HG03439 (cell line): ENCODE results near the gene ANO9.
"Not testable (repeated sequence)": the region's sequence is repeated elsewhere in the genome, so short reads cannot be mapped to it uniquely, and the experiment has no call there.

Experiments
- ATAC-seq: cut with Tn5 transposase; IDR thresholded peaks from one replicate; pipeline ENCODE4 v1.9.1; 2021; ENCODE audit warnings: mild to moderate bottlenecking, moderate library complexity; ENCODE audit not compliant: unreplicated experiment

Gene ANO9

DNA sequence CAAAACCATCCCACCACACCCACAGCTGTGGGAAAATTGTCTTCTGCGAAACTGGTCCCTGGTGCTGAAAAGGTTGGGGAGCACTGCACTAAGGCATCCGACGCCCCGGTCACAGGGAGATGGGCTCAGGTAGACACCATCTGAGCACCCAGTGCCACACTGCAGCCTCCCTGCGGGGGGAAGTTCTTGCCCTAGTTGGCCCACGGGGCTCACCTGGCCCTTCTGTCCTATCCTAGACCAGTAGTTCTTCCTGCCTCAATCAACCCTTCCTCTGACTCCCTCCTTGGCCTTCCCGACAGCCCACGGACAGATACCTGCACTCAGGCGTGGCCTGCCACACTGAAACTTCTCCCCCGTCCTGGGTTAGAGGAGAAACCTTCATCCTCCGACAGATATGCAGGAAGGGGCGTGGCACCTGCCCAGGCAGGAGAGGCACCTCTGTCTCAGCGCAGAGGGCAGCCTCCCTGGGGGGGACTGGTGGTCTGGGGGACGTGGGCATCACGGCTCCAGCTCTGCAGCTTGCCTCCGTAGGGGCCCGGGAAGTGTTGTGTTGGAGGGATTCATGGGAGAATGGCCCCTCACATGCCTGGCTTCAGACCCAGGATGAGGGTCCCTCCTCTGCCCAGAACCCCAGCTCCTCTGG, 4.5 kb downstream of the ANO9 start:
- ATAC-seq: no peak

DNA sequence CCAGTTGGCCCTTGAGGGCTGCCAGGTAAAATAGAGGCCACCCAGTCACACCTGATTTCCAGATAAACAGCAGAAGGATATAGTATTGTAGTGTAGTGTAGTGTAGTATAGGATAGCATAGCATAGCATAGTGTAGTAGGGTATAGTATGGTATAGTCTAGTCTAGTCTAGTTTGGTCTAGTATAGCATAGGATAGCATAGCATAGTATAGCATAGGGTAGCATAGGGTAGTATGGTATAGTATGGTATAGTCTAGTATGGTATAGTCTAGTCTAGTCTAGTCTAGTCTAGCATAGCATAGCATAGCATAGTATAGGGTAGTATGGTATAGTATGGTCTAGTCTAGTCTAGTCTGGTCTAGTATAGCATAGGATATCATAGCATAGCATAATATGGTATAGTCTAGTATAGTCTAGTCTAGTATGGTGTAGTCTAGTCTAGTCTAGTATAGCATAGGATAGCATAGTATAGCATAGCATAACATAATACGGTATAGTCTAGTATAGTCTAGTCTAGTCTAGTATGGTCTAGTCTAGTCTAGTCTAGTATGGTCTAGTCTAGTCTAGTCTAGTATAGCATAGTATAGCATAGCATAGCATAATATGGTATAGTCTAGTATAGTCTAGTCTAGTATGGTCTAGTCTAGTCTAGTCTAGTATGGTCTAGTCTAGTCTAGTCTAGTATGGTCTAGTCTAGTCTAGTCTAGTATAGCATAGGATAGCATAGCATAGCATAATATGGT, 6.6 kb downstream of the ANO9 start:
- ATAC-seq: not testable (repeated sequence)

- ATAC-seq: no peak
These were observed 7.3 kb downstream of the ANO9 start for GRCh38 chr11:434496-434895.

- ATAC-seq: no peak
These were observed 8.2 kb downstream of the ANO9 start for GRCh38 chr11:433641-434040.

DNA sequence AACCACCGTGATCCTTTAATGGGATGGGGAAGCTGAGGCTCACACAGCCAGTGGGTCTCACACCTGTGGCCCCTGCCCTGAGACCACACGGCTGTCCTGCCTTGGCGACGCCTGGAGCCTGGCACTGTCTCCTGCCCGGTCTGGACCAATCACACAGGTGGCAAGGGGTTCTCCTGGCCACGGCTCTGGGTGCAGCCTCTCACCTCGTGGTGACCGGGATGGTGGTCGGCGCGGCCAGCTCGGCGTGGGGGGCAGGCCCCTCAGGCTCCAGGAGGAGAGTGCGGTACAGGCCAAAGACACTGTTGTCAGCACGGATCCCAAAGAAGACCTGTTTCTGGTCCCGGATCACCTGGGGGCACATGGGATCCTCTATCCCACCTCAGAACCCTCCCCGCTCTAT, 8.7 kb downstream of the ANO9 start:
- ATAC-seq: no peak

- no peak for ATAC-seq
These were observed 9.2 kb downstream of the ANO9 start for GRCh38 chr11:432501-433100.

GRCh38 chr11:431921-432320, 9.9 kb downstream of the ANO9 start:
- ATAC-seq: no peak

GRCh38 chr11:429931-430456, 11.8 kb downstream of the ANO9 start:
- no peak for ATAC-seq

- no peak for ATAC-seq
These were observed 12.4 kb downstream of the ANO9 start for GRCh38 chr11:429391-429790.

GRCh38 chr11:428295-428694, 13.5 kb downstream of the ANO9 start:
- no peak for ATAC-seq

- no peak for ATAC-seq
These were observed 15.0 kb downstream of the ANO9 start for GRCh38 chr11:426851-427250.

- ATAC-seq: no peak
These were observed 16.5 kb downstream of the ANO9 start for GRCh38 chr11:425301-425700.

GRCh38 chr11:424766-425165, 17.0 kb downstream of the ANO9 start:
- not testable (repeated sequence) for ATAC-seq

GRCh38 chr11:424232-424631, 17.6 kb downstream of the ANO9 start:
- ATAC-seq: no peak

DNA sequence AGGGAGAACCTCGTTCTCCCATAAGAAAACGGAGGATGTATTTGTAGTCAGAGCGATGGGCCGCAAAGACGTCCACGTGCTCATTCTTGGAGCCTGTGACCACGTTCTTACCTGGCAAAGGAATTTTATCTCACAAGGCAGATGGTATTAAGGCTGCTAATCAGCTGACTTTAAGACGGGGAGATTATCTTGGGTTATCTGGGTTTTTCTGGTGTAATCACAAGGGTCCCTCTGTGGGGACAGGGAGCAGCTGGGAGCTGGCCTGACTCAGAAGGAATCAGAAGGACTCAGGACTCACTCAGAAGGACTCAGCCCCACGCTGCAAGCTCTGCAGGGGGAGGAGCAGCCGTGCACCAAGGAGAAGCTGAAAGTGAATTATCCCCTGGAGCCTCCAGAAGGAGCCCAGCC, 19.6 kb downstream of the ANO9 start:
- ATAC-seq: no peak

DNA sequence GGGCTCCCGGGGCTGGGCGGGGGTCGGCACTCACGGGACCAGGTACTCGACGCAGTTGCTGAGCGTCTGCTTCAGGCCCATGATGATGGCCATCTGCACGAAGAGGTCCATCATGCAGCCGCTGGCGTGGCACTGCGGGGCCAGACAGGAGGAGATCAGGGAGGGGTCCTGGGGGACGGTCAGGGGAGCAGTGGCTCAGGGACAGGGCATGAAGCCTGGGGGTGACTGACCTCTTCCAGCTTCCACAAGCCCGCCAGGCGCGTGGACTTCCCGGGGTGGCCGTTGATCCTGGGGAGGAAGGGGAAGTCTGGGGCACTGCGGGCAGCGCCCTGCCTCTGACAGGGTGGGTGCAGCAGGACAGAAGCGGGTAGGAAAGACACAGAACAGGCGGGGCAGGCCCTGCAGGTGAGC, 20.9 kb downstream of the ANO9 start:
- no peak for ATAC-seq

DNA sequence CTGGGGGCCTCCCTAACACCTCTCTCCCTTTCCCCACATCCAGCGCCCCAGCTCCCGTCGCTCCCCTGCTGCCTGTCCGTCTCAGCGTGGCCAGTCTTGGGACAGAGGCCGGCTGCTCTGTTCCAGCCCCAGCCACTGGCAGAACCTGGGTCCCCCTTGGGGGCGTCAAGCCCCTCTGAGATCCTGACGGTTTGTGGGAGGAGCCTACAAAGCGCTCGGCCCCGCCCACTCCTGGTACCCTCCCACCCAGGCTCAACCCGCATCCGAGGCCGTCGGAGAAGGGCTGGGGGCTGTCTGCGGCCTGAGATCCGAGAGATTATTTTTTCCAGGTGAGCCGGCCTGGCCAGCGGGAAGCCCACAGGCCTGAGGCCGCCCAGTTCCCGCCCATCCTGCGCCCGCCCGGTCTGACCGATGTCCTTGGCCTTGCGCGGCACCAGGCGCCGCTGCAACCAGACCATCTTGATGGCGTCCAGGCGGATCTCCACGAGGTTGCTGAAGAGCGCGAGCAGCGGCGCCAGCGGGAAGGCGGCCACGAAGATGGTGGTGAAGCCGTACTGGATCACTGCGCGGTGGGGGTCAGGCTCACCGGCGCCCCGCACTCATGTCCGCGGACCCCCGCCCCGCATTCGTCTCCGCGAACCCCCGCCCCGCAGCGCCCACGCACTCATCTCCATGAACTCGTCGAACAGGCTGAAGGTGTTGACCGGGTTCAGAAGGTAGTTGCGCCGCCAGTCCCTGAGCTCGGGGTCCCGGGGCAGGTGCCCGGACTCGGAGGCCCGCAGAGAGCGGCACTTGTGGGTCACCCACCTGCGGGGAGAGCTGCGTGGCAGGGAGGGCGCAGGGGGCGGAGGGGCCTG, 21.5 kb downstream of the ANO9 start:
- ATAC-seq: no peak

DNA sequence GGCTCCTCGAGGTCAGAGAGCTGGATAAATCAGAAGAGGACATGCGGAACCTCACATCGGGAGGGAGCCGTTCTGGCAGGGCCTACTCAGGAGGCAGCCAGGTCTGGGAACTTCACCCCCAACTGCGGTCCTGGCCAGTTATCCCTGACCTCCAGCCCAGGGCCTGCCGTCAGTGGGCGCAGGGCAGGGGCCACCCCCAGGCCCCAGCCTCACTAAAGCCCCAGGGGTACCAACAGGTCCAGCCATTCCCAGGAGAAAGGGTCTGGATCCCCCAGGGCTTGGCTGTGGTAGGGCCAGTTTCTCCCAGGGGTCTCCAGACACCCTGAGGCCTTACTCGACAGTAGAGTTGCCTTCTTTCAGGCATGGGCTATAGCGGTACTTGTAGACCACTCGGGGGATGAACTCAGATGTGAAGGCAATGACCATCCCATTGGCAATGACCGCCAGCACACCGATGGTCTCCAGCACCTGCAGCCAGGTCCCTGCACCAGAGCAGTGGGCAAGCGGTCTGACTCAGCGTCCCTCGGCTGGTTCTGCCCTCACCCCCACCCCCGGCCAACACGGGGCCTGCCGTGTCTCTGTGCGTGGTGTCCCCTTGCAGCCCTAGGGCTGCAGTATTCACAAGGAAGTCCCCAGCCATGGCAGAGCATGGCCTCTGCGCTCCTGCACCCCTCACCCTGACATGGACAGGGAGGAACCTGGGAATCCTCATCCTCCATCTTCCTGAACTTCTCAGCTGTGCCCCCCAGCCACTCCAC, 22.4 kb downstream of the ANO9 start:
- ATAC-seq: no peak

DNA sequence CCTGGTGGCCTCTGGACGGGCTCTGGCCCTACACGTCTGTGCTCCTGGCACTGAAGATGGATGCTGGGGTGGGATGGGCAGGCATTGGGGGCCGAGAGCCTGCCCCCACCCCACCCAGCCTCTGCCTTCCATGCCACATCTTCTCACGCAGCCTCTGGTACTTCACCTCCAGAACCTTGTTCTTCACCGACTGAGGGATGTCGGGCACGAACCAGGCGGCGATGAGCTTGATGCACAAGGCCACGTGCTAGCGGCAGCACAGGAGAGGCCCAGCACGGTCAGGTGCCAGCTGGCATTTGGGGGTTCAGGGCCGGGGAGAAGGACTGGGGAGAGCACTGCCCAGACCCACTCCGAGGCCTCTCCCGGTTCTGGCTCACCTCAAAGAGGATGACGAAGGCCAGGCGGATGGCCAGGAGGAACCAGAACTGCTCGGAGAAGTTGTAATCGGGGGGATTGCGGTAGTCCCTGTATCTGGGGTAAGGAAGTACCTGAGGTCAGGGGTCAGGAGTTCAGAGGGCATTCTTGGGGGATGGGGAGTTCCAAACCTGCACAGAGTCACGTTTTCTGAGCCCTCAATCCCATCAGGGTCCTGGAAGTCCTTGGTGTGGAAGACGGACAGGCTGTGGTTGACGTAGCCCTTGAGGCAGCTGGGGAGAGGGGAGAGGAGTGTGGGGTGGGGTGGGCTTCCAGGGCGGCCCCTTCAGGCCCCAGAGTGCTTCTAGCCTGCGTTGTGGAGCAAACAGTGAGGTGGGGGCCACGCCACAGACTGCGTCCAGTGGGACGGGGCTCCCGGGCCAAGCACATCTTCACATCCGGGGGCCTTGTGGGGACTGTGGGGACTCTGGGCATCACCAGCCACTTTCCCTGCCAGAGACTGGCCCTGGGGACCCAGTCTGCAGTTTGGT, 23.2 kb downstream of the ANO9 start:
- no peak for ATAC-seq
